Stimulated activated CD4-positive, alpha-beta T cell treated with anti-CD3 and anti-CD28 coated beads, Interleukin-12 subunit alpha, Interleukin-12 subunit beta, amount 100 ng/mL, for 48 hours (primary cell): ENCODE results near the gene NDC1.
"Not testable (repeated sequence)": the region's sequence is repeated elsewhere in the genome, so short reads cannot be mapped to it uniquely, and the experiment has no call there.

Experiments
- DNase-seq, 3 donors: peaks; one replicate each; pipeline ENCODE4 v3.0.0-alpha.2; 2020; ENCODE audit warnings: low read depth in 2 of 3, low spot score in 1 of 3

The NDC1 gene, protein sequence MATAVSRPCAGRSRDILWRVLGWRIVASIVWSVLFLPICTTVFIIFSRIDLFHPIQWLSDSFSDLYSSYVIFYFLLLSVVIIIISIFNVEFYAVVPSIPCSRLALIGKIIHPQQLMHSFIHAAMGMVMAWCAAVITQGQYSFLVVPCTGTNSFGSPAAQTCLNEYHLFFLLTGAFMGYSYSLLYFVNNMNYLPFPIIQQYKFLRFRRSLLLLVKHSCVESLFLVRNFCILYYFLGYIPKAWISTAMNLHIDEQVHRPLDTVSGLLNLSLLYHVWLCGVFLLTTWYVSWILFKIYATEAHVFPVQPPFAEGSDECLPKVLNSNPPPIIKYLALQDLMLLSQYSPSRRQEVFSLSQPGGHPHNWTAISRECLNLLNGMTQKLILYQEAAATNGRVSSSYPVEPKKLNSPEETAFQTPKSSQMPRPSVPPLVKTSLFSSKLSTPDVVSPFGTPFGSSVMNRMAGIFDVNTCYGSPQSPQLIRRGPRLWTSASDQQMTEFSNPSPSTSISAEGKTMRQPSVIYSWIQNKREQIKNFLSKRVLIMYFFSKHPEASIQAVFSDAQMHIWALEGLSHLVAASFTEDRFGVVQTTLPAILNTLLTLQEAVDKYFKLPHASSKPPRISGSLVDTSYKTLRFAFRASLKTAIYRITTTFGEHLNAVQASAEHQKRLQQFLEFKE

DNA sequence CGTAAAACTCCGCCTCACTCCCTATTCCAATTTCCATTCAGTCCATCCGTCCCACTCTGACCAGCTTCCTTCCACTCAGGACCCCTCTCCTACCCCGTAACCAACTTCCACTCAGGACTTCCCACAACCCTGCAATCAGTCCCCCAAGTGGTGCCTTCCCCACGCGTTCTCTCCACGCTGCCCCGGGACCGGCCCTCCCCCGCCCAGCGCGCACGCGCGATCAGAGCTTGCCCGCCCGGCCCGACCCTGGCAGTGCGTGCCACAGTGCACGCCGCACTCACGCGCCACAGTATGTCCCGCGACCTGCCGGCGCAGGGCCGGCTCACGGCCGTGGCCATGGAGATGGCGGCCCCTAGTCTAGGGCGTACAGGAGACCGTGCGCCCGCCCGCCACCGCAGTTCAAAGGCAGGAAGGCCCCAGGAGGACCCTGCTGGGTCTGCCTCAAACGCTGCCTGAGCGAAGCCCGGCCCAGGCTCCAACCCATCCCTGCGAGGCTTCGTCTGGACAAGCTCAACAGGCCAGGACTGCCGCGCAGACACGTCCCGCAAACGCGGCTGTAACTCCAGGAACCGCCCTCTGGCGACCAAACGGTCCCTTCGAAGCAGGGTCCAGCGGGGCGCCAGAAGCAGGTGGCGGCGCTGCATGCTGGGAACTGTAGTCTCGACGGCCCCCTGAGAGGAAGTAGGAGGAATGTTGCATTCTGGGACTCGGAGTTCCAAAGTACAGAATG is at the start of gene NDC1:
NDC1 (minus strand) TSS at position 373 of the 730 bp plus-strand sequence; CDS start at position 338, 35 bp downstream.
- peak; percentile 76 to 82 (median 82) for DNase-seq

DNA sequence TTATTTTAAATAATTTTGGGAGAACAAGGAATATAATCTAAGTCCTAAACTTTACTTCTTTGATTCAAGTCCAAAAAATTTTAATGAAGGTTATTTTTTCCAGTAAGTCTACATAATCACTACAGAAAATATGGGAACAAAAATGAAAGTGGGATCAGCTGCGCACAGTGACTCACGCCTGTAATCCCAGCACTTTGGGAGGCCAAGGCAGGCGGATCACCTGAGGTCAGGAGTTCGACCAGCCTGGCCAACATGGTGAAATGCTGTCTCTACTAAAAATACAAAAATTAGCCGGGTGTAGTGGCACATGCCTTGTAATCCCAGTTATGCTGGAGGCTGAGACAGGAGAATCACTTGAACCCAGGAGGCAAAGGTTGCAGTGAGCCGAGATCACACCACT is 45.5 kb upstream of the NDC1 start:
- DNase-seq, result not testable (repeated sequence)

DNA sequence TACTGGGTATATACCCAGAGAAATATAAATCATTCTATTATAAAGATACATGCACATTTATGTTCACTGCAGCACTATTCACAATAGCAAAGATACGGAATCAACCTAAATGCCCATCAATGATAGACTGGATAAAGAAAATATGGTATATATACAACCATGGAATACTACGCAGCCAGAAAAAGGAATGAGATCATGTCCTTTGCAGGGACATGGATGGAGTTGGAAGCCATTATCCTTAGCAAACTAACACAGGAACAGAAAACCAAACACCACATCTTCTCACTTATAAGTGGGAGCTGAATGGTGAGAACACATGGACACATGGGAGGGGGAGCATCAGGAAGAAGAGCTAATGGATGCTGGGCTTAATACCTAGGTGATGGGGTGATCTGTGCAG is 43.8 kb upstream of the NDC1 start:
- not testable (repeated sequence) for DNase-seq

DNA sequence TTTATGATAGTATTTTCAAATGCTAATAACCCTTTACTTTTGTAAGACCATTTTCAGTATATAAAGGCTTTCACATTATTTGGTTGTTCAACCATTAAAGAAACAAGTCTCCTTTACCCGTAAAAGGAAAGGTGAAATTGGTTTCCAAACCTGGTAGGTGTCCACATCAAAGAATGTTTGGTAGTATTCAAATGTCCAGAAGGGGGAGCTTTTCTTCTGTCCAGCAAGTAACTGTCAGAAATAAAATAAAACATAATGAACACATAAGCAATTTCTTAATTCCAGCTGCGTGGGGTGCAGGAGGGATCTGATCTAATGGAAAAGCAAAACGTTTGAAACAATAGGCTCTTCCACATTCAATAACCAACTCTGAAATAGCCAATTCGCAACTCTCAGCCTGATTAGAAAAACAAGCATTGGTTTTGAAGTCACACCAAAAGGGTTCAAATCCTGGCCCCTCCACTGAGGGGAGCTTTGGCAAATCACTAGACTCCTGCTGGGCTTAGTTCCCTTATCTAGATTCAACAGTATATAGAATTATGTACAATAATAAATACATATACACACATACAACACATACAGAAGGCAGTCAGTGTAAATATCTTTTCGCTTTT is 40.5 kb upstream of the NDC1 start:
- DNase-seq, result no peak

DNA sequence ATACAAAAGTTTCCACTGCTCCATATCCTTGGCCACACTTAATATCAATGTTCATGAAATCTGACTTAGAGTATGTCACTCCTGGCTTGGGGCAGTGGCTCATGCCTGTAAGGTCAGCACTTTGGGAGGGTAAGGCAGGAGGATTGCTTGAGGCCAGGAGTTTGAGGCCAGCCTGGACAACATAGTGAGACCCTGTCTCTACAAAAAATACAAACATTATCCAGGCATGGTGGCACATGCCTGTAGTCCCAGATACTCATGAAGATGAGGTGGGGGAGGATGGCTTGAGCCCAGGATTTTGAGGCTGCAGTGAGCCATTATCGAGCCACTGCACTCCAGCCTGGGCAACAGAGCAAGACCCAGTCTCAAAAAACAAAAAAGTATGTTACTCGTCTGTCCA is 37.1 kb upstream of the NDC1 start:
- not testable (repeated sequence) for DNase-seq

DNA sequence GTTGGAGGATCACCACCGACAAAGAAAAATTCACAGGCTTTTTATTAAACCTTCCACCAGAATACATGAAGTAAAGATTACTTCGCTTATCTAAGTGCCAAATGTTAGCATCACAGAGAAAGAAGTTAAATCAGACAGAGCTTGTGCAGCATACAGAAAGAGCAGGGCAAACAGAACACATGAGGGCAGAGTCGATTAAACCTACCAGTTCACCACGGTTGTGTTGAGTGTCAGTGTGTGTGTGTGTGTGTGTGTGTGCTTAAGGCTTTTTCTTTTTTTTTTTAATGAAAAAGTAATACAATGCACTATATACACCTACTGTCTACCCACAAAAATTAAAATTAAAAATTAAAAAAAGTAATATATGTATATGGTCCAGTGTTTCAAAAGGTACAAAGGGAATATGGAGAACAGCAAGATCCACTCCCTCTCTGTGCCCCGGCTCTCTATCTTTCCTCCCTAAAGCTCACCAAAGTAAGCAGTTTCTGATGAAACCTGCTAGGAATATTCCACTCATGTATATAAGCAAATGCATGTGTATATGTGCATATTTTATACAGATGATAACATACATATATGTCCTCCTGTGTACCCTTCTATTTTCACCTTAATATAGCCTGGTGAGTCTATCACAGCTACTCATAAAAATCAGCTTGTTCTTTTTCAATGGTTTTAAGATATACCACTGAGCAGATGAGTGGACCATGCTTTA is 33.8 kb upstream of the NDC1 start:
- no peak for DNase-seq

DNA sequence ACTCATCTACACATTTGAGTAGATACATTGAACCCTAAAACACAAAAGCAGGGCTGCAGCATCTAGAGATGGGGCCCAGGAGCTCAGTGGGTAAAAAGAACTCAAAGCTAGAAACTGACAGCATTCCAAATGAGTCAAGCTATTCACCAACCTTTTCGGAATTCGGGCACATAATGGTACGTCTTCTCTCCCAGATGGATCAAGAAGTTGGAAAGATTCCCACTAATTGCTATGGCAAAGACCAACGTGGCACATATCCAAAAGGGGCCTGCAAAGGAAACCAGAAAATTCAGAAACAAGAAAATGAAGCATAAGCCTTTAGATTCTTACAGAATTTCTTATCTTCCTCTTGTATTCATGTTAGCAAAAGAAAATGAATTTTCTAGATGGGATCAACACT is 33.1 kb upstream of the NDC1 start:
- DNase-seq, result no peak

DNA sequence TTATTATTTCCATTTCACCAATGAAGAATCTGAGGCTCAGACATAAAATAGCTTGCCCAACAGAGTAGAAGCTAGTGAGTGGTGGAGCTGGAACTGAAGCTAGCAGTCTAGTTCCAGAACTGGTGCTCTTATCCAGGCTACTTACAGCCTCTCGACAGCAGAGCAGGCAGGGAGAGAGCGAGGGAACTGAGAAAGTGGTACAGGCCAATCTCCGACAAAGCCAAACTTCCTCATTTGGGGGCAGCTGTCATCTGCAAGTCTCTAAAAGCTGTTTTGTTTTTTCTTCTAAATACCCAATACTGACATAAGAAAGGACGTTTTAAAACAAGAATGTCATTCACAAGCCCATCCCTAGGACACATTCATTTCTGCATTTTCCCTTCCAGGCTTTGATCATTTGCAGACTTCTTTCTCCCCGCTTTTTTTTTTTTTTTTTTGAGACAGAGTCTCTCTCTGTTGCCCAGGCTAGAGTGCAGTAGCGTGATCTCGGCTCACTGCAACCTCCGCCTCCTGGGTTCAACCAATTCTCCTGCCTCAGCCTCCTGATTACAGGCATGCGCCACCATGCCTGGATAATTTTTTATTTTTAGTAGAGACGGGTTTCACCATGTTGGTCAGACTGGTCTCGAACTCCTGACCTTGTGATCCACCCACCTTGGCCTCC is 31.5 kb upstream of the NDC1 start:
- no peak for DNase-seq

DNA sequence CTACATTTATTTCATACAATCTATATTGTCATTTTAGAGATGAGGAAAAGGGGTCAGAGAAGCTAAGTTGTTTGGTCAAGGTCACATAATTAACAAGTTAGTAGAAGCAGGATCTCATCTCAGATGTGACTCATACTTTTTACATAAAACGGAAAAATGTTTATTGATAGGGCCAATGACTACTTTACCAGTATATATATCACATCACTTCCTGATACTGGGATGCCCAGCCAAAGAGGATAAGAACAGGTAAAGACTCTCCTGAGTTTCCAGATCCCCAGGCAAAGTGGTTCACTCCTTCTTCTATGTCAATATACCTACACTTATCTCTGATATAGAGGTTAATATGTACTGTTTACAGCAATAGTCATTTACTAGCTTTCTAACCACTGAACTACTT is 30.5 kb upstream of the NDC1 start:
- DNase-seq, result no peak

DNA sequence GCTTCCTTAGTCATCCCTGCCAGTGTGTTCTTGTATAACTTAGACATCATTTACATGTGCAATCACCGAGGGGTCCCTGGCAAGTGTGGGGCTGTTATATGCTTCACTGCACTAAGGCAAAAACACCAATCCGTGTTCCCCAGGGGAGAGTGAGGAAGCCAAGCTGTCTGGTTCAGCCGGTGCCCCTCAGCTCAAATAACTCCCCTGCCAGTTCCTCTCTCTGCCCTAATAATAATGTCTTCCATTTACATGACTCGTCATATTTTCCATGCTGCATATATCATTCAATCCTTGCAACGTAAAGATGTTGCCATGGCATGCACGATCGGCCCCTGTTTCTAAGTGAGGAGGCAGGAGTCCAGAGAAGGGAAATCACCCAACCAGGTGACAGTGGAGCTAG is 24.4 kb upstream of the NDC1 start:
- no peak for DNase-seq

DNA sequence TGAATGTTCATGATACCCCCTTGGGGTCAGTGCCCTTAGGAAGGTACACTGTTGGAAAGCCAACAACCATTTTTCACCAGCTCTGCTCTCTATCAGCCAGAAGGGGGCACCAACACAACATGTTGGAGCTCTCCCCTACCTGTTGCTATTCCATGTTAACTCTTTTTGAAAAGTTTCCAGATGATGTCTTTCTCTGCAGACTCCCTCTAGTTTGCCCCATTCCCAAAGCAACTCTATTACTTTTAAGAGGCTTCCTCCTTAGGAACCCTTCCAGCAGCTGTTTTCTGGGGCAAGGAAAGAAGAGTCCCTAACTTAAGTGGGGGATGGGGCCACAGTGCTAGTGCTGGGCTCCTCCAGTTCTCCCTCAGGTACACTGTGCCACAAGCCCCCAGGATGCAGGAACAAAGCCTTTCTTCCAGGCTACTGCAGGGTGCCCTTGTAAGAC is 22.9 kb upstream of the NDC1 start:
- peak in 2 of 3 donors; percentile 16 to 37 for DNase-seq

DNA sequence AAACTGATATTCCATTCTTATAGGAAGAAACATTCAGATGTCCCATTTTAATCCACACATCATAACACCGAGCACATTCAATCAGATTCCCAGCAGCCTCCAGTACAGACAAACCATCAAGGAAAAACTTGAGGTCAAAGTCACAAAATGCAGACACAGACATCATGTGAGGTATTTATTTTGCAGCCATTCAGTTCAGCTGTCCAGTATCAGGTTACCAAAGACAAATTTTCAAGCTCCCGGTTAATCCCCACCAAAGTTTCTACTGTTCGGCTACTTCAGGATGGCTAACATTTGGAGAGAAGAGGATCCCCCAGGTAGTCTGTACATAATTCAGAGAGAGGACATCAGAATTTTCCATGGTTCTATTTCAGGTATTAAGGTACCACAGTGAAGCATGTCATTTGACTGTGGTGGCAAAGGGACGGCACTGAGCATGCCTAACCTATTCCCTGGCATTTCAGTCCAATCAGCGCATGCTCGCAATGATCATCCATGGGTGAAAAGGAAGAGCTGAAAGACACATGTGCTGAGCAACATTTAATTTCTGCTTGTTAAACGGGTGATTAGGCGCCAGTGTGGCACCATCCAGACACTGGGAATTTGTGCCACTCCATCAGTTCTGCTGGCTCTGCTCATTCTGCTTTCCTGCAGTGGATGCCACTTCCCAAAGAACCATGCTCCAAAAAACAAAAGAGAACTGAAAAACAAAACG is 13.6 kb upstream of the NDC1 start:
- no peak for DNase-seq

DNA sequence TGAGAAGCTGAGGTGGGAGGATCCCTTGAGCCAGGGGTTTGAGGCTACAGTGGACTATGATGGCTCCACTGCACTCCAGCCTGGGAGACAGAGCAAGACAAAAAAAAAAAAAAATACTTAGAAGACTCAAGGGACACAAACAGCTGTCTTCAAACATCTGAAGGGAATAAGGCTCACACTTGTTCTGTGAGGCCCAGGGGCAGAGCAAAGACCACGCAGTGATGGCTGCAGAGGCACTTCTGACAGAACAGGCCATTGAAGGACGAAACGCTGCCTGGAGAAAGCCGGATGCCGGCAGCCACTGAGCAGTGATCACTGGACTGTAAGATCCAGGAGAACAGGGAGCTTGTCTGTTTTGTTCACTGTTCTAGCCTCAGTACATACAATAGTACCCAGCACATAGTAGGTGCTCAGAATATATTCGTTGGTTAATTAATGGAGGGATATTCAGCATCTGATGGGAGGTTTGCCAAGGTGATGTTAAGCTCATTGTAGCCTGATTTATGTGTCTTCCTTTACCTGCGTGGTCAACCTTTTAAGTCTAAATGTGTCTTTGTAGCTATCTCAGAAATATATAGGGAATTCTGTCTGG is 12.1 kb upstream of the NDC1 start:
- no peak for DNase-seq

DNA sequence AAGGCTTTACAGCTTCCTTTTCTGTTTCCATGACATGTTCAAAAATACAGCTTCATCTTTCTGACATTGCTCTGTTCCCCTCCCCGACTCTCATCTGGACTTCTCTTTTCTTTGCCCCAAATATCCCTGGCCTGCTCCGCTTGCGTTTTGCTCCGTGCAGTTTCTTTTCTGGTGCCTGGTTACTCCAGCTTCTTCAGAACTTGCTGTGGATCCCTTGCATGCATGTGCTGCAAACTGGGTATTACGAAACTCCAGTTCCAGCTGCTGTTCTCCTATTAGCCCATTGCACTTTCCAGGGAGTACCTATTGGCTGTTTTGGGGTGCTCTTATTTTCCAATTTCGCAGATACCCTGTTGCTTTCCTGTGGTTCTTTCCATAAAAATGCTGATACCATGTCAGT is 9.9 kb upstream of the NDC1 start:
- no peak for DNase-seq

DNA sequence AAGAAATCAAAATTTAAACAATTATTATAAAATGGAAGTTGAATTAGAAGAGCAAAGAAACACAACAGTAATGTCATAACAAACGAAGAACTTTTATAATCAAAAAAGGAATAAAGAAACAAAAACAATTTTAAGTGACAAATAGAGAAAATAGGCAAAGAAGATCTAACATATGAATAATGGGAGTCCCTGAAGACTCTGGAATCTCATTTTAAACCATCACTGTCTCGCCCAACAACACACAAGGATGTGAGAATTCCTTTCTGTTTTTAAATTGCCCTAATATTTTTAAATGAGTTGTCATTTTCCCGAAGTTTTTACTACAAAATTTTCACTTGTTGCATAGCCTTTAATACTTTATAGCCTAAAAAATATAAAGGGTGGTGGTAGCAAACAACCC is 4.3 kb upstream of the NDC1 start:
- DNase-seq, result no peak

DNA sequence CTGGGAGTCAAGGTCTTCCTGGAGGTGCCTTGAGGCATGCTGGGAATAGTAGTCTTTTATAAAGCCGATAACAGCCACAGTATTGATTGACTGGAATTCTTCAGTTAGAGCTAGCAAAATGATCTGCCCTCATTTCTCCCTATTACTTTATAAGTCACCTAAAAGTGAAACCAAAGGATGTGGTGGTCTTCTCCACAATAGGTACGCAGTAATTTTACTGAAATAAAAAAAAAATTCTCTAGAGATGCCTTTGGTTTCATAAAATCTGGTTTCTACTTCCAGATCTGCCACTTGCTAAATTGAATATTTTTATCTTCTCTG is 518 bp upstream of the NDC1 start:
- DNase-seq, result no peak

DNA sequence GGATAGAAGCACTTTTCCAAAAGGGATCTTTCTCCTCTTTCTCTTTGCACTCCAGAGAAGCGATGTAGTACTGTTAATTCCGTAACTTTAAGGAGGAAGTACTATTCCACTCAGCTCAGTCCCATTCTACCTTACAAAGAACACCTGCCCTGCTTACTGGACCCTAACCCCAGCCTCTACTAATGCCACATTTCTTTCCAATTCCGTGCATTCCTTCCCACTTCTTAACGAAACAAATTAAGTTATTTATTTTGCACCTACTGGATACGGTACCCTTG is 511 bp downstream of the NDC1 start:
- no peak for DNase-seq

DNA sequence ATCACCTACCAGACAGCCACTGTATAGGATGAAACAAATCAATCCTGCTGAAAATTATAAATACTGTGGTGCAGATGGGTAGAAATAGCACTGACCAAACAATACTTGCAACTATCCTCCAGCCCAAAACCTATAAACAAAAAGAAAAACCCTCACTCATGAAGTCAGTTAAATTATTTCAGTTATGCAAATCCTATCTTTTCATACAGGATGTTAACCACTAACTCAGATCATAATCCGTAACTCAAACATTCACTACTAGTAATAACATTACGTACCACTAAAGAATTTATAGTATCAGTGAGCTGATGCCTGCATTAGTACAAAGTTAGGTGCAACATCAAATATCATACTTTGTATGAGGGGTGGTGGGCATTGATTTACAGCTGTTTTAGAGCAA is 2.6 kb downstream of the NDC1 start:
- DNase-seq, result no peak

DNA sequence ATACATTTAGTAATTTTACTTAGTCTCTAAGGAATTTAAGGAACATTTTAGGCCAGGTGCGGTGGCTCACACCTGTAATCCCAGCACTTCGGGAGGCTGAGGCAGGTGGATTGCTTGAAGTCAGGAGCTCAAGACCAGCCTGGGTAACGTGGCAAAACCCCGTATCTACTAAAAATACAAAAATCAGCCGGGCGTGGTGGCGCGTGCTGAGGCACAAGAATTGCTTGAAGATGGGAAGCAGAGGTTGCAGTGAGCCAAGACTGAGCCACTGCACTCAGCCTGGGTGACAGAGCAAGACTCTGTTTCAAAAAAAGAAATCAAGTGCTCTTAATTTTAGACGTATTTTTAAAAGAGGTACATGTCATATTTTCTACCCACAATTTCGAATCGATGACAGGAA is 3.3 kb downstream of the NDC1 start:
- no peak for DNase-seq

DNA sequence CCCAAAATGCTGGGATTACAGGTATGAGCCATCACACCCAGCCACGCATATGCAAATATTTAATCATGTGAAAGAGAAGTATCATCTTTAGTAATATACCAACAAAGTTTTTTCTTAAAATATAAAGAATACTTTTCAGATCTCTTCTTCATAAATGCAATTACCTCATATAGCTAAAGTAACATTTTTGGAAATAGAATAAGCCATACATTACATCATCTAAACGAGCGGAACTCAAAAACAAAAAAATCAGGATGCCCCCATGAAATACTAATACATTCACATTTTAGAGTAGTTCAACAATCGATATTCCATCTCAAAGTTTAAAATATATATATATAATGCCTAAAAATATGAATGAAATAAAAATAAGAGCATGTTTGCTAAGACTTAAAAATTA is 4.7 kb downstream of the NDC1 start:
- DNase-seq, result no peak
